ENCODE results near the gene HDAC4.

HDAC4 gene

DNA sequence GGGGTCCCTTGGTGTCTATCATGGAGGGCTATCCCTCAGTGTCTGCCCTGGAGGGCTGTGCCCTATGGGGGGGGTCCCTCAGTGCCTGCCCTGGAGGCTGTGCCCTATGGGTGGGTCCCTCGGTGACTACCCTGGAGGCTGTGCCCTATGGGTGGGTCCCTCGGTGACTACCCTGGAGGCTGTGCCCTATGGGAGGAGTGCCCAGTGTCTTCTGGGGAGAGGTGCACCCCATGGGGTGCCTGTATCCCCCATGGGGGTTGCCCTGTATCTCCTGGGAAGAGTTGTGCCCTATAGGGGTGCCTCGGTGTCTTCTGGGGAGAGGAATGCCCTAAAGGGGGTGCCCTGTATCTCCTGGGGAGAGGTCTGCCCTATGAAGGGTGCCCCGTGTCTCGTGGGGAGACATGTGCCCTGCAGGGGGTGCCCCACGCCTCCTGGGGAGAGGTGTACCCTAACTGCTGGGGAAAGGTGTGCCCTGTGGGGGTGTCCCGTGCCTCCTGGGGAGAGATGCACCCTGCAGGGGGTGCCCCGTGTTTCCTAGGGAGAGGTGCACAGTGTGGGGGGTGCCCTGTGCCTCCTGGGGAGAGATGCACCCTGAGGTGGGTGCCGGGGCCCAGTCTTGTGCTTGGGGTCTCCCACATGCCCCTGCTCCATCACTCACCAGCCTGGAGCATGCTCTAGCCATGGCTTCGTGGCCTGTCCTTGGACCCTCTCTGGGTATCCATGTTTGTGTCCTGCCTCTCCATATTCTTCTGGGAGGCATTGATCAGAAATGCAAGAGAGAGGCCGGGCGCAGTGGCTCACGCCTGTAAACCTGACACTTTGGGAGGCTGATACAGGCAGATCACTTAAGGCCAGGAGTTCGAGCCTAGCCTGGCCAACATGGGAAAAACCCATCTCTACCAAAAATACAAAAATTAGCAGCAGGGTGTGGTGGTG is 215.6 kb downstream of the HDAC4 start:
- Histone ChIP-seq H3K27me3 (replicated peaks; ENCODE audit: insufficient read depth, low read length) (no peaks in the 10 kb centered on the region), H3K36me3 (replicated peaks; ENCODE audit: insufficient read depth, low read length) (no peaks in the 10 kb centered on the region; the same call in 1 of the 2 replicates), H3K27ac (ENCODE audit: low read length) (no peak overlapping the region), H2AFZ (ENCODE audit: low read length) (no peak overlapping the region), H3K79me2 (ENCODE audit: low read length) (no peaks in the 10 kb centered on the region), H3K9ac (ENCODE audit: low read length) (no peak overlapping the region), H3F3A (ENCODE audit: insufficient read depth, low read length) (no peaks in the 10 kb centered on the region), H3K9me2 (replicated peaks; ENCODE audit: insufficient read depth, low read length) (no peaks in the 10 kb centered on the region), H4K20me1 (ENCODE audit: insufficient read depth, low read length) (no peaks in the 10 kb centered on the region), H3K4me3 (ENCODE audit: low read length) (no peak overlapping the region), H3K4me2 (ENCODE audit: low read depth, low read length) (no peak overlapping the region), H3K9me3 (replicated peaks; ENCODE audit: insufficient read depth, low read length) (no peaks in the 10 kb centered on the region), H3K4me1 (ENCODE audit: low read length) (no peaks in the 10 kb centered on the region)
- no peak for TF ChIP-seq EZH2 (optimal IDR thresholded peaks at IDR 0.05; ENCODE audit: low read depth, low read length)
- TF ChIP-seq, protein P1, sequence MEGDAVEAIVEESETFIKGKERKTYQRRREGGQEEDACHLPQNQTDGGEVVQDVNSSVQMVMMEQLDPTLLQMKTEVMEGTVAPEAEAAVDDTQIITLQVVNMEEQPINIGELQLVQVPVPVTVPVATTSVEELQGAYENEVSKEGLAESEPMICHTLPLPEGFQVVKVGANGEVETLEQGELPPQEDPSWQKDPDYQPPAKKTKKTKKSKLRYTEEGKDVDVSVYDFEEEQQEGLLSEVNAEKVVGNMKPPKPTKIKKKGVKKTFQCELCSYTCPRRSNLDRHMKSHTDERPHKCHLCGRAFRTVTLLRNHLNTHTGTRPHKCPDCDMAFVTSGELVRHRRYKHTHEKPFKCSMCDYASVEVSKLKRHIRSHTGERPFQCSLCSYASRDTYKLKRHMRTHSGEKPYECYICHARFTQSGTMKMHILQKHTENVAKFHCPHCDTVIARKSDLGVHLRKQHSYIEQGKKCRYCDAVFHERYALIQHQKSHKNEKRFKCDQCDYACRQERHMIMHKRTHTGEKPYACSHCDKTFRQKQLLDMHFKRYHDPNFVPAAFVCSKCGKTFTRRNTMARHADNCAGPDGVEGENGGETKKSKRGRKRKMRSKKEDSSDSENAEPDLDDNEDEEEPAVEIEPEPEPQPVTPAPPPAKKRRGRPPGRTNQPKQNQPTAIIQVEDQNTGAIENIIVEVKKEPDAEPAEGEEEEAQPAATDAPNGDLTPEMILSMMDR (IDR thresholded peaks at IDR 0.05; ENCODE audit: low read length), result no peak
- no peak for TF ChIP-seq EZH2phosphoT487 (IDR thresholded peaks at IDR 0.05; ENCODE audit: low read length)
- no peak for DNase-seq

DNA sequence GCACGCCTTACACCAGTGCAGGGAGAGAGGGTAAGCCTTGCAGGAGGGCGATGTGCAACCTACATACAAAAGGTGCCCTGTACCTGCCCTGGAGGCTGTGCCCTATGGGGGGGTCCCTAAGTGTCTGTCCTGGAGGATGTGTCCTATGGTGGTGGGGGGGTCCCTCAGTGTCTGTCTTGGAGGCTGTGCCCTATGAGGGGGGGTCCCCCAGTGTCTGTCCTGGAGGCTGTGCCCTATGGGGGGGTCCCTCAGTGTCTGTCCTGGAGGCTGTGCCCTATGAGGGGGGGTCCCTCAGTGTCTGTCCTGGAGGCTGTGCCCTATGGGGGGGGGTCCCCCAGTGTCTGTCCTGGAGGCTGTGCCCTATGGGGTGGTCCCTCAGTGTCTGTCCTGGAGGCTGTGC is 216.6 kb downstream of the HDAC4 start:
- H3K4me3 ChIP-seq (ENCODE audit: low read length), result no peak overlapping the region
- no peak overlapping the region for H3K9ac ChIP-seq (ENCODE audit: low read length)
- TF ChIP-seq EZH2 (optimal IDR thresholded peaks at IDR 0.05; ENCODE audit: low read depth, low read length) (no peak), EZH2phosphoT487 (IDR thresholded peaks at IDR 0.05; ENCODE audit: low read length) (no peak)
- TF ChIP-seq, protein P1 (IDR thresholded peaks at IDR 0.05; ENCODE audit: low read length), result no peak
- H3K27me3 ChIP-seq (replicated peaks; ENCODE audit: insufficient read depth, low read length), result no peaks in the 10 kb centered on the region
- no peaks in the 10 kb centered on the region for H4K20me1 ChIP-seq (ENCODE audit: insufficient read depth, low read length)
- no peaks in the 10 kb centered on the region for H3K9me3 ChIP-seq (replicated peaks; ENCODE audit: insufficient read depth, low read length)
- no peaks in the 10 kb centered on the region for H3K36me3 ChIP-seq (replicated peaks; ENCODE audit: insufficient read depth, low read length)
- H3F3A ChIP-seq (ENCODE audit: insufficient read depth, low read length), result no peaks in the 10 kb centered on the region
- DNase-seq, result no peak
- no peak overlapping the region for H3K27ac ChIP-seq (ENCODE audit: low read length)
- no peak overlapping the region for H2AFZ ChIP-seq (ENCODE audit: low read length)
- H3K4me2 ChIP-seq (ENCODE audit: low read depth, low read length), result no peak overlapping the region
- H3K4me1 ChIP-seq (ENCODE audit: low read length), result no peaks in the 10 kb centered on the region
- H3K79me2 ChIP-seq (ENCODE audit: low read length), result no peaks in the 10 kb centered on the region
- no peaks in the 10 kb centered on the region for H3K9me2 ChIP-seq (replicated peaks; ENCODE audit: insufficient read depth, low read length)

DNA sequence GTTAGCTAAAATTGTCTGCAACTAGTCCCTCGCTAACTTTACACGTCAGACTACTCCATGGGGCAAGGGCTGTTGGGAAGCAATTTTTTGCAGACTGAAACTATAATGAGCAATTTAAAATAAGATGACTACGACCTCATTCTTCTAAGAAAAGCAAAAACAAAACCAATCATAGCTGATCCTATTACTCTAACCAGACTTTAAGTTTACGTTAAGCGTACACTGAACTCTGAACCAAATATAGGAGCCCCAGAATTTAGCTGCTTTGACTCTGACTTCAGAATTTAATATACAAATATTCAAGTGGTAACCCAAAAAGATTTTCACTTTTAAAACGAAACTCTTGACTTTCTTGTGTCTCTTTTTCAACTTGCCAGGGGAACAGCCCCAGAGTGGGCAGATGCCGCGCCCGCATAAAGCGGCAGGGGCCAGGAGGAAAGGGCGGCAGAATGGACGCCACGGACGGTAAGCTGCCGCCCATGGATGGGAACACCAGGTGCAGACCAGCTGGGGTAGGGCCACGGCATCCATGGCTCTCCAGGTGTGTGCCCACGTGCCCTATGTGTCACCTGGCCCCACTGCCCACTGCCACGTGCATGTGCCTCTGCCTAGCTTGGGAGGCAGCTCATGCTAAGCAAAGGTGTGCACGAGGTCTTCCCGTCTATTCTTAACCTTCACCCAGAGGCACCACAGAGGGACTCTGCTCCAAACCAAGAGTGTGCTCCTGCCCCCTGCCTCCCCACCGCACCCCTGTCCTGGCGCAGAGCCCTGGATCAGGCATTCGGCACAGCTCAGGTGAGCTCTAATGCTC is 217.6 kb downstream of the HDAC4 start:
- Histone ChIP-seq H2AFZ (ENCODE audit: low read length) (no peak overlapping the region), H3K27me3 (replicated peaks; ENCODE audit: insufficient read depth, low read length) (no peaks in the 10 kb centered on the region), H3K79me2 (ENCODE audit: low read length) (no peaks in the 10 kb centered on the region), H3K36me3 (replicated peaks; ENCODE audit: insufficient read depth, low read length) (no peaks in the 10 kb centered on the region), H3K9me3 (replicated peaks; ENCODE audit: insufficient read depth, low read length) (no peaks in the 10 kb centered on the region), H3K9ac (ENCODE audit: low read length) (no peak overlapping the region), H3K4me1 (ENCODE audit: low read length) (no peaks in the 10 kb centered on the region), H4K20me1 (ENCODE audit: insufficient read depth, low read length) (no peaks in the 10 kb centered on the region), H3F3A (ENCODE audit: insufficient read depth, low read length) (no peaks in the 10 kb centered on the region), H3K4me3 (ENCODE audit: low read length) (no peak overlapping the region), H3K27ac (ENCODE audit: low read length) (no peak overlapping the region), H3K9me2 (replicated peaks; ENCODE audit: insufficient read depth, low read length) (no peaks in the 10 kb centered on the region), H3K4me2 (ENCODE audit: low read depth, low read length) (no peak overlapping the region)
- TF ChIP-seq, protein P1 (IDR thresholded peaks at IDR 0.05; ENCODE audit: low read length), result no peak
- TF ChIP-seq EZH2phosphoT487 (IDR thresholded peaks at IDR 0.05; ENCODE audit: low read length), result no peak
- TF ChIP-seq EZH2 (optimal IDR thresholded peaks at IDR 0.05; ENCODE audit: low read depth, low read length), result no peak
- no peak for DNase-seq
